Hindlimb muscle (tissue), 1 donor: ENCODE results near the gene STPG1. TPM values are rescaled to one million over a fixed set of nuclear protein-coding genes. Genes with fewer than 3 reads are reported as not detected.
"Not testable (repeated sequence)": the region's sequence is repeated elsewhere in the genome, so short reads cannot be mapped to it uniquely, and the experiment has no call there.

ENCODE experiments used
- DNase-seq: peaks from one replicate; pipeline ENCODE4 v3.0.0-alpha.2; 2013
- polyA plus RNA-seq: library from polyadenylated mRNA; unstranded; fragments of 120-200 nt; gene quantifications from one replicate; pipeline ENCODE4 v1.2.1, GENCODE V29; 2013; ENCODE audit not compliant: insufficient read length

The STPG1 gene
- 2.0 TPM for polyA plus RNA-seq

DNA sequence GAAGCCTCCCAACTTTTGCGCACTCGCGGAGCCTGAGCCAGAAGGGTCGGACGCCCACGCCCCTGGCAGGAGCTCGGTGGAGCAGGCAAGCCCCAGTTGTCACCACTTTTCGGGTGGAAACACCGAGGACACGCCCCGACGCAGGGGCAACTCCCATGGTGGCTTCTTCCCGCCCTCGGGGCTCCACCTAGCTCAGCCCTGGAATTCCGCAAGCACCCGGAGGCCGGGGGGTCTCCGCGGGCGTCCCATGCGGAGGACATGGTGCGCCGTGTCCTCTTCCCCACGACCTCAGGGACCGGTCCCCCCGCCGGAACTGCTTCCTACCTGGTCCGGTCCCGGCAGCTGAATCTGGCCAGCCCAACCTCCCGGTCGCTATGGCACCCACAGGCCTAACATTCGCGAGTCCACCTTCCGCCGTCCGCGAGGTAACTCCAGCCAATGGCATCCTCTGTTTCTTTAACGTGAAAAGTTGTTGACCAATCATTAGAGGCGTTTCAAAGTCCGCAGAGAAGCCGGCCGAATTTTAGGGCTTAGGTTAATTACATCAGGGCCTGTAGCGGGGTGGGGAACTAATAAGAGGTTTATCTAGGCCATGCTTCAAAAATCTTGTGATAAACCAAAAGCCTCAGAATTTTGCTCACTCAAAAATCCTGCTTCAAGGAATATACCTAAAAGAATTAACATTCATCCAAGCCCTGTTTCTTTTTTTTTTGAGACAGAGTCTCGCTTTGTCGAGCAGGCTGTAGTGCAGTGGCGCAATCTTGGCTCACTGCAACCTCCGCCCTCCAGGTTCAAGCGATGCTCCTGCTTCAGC is at the start of gene STPG1:
Gene STPG1 (minus strand): TSS at position 433 of the 814 bp plus-strand sequence. CDS start 12,394 bp downstream, outside the sequence.
- DNase-seq, result peak; percentile 69

DNA sequence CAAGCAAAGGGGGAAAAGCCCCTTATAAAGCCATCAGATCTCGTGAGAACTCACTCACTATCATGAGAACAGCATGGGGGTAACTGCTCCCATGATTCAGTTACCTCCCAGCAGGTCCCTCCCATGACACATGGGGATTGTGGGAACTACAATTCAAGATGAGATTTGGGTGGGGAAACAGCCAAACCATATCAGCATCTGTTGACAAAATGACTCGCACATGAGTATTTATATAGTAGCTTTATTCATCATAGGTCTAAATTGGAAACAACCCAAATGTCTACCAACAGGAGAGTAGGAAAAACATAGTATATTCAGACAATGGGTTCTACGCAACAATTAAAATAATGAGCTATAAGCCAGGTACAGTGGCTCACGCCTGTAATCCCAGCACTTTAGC is 48.5 kb upstream of the STPG1 start:
- not testable (repeated sequence) for DNase-seq

DNA sequence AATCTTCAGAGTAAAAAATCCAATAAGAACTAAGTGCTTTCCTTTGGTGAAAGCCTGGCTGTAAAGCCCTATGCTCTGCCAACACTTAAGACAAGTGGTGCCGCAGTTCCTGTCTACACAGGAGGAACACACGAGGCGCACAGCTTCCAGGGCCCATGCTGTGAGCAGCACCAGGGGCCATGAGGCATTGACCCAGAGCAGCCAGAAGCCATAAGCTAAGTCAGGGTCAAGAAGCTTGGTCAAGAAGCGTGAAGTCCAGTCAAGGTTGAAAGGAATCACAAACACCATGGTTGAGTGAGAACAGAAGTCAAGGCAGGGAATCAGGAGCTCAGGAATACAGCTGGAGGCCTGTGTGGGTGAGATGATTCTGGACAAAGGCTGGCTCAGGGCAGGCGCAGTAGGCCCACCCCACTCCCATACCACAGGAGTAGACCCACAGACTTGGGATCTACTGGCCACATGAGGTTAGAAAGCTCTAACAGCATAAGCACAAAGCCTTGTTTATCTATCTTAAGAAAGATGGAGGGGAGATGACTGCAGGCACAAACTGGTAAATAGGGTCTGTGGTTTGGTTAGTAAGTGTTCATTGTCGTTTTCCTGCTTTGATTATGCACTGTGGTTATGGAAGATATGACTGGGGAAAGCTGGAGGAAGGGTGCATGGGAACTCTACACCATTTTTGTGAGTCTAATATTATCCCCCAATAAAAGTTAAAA is 46.1 kb upstream of the STPG1 start:
- DNase-seq, result no peak

GRCh38 chr1:24457866-24458265 is 44.3 kb upstream of the STPG1 start:
- DNase-seq, result no peak

DNA sequence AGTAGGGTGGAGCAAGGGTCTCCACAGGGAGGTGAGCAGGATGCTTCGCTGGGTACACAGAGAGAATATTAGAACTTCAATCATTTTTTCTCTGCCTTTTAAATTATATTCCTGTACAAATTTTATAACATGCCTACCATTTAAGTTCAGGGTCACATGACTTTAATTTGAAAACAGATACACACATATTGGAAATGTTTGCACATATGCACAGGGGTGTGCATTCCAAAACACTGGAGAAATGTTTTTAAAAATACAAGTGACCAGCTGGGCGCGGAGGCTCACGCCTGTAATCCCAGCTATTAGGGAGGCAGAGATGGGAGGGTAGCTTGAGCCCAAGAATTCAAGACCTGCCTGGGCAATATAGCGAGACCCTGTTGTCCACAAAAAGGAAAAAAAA is 41.7 kb upstream of the STPG1 start:
- DNase-seq, result no peak

GRCh38 chr1:24454673-24455072 is 41.1 kb upstream of the STPG1 start:
- no peak for DNase-seq

- DNase-seq, result no peak
Observed at GRCh38 chr1:24452922-24453485, 39.4 kb upstream of the STPG1 start.

GRCh38 chr1:24451746-24452145 is 38.2 kb upstream of the STPG1 start:
- DNase-seq, result no peak

GRCh38 chr1:24450857-24451397 is 37.3 kb upstream of the STPG1 start:
- DNase-seq, result no peak

GRCh38 chr1:24450316-24450715 is 36.7 kb upstream of the STPG1 start:
- DNase-seq, result no peak

GRCh38 chr1:24446446-24446845 is 32.9 kb upstream of the STPG1 start:
- not testable (repeated sequence) for DNase-seq

GRCh38 chr1:24443241-24443656 is 29.7 kb upstream of the STPG1 start:
- peak; percentile 32 for DNase-seq

DNA sequence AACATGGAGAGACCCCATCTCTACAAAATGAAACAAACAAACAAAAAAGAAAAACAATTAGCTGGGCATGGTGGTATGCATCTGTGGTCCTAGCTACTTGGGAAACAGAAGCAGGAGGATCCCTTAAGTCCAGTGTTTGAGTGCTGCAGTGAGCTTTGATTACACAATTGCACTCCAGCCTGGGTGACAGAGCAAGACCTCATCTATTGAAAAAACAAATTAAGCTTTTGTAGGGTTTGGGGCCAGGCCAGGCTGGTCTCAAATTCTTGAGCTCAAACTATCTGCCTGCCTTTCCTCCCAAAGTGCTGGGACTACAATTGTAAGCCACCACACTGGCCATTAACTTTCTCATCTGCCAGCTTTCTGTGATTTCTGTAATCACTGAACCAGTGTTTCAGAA is 29.2 kb upstream of the STPG1 start:
- no peak for DNase-seq

- DNase-seq, result no peak
Observed at GRCh38 chr1:24441996-24442668, 28.6 kb upstream of the STPG1 start.

DNA sequence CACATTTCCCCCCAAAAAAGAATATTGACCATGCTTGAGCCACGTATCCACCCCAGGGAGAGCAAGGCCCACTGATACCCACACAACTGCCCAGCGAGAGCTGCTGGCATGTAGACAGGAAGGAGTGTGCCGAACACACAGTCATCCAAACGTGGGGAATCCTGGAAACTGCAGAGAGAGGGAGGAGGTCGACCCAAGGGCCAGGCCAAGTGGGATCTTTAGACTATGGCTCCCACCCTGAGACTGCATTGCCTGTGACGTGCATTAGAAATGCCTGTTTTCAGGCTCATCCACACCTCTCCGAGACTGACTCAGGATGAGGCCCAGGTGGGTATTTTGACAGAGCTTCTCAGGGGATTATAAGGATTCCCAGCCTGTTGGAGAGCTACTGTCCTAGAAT is 27.9 kb upstream of the STPG1 start:
- no peak for DNase-seq

DNA sequence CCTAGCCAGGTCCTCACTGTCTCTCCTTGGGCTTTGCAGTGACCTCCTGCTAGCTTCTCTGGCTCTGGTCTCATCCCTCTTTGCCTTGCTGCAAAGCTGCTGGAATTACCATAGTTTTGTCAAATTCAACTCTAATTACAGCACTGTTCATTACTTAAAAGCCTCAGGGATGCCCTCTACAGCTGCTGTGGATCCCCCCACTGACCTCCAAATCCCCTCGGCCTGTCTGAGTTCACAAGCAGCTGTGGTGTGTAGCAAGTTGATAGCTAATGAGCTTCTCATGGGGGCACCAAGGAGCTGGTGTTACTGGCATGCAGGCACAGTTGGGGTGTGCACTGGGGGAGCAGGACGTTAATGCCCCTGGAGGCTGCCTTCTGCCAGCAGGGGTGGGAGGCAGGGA is 26.9 kb upstream of the STPG1 start:
- no peak for DNase-seq

DNA sequence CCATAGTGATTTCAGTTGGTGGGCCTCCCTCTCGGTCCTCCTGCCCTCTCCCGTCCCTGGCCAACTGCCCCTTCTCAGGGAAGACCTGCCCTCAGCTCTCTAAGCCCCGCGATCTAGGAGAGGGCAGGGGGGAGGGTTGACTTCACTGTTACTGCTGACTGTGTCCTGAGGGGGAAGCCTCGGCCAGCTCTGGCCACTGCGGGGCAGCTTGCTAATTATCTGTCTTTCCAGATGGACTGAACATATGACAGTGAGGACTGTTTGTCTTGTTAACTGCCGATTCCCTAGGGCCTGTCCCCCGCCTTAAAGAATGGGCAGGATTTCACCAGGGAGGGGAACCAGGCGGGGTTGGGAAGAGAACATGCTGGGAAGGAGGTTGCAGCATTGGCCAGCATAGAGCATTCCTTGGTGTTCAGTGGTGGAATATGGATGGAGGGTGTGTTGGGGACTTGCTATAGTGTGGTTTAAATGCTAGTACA is 24.9 kb upstream of the STPG1 start:
- DNase-seq, result no peak

GRCh38 chr1:24437631-24438396 is 24.2 kb upstream of the STPG1 start:
- no peak for DNase-seq

DNA sequence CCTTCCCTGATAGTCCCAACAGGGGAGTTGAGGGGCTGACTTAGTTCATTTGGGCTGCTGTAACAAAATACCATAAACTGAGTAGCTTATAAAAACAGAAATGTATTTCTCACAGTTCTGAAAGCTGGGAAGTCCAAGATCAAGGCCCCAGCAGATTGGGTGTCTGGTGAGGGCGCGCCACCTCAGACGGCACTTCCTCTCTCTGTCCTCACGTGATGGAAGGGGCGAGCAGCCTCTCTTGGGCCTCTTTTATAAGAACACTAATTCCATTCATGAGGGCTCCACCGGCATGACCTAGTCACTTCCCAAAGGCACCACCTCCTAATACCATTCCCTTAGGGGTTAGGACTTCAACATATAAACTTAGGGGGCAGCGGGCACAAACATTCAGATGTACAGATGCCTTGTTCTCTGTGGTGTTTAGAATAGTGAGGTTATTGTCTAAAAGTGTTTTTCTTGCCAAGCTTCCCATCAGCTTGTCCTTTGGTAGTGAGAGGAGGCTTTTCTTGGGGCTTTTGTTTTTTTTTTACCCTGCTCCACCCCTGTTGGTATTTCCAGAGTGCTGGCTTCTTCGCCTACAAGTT is 22.3 kb upstream of the STPG1 start:
- DNase-seq, result no peak

DNA sequence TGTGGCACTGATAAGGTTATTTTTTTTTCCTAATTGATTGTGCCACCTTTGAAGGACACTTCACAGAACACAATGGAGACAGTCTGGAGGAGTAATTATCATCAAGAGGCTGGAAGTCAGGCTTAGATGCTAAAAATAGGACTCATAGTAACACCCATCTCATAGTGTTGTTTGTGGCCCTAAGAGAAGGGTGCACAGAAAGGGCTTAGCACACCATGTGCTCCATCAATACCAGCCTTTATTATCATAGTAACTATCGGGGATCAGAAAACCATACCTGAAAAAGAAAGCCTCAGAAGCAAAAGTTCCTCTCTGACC is 13.9 kb upstream of the STPG1 start:
- no peak for DNase-seq

GRCh38 chr1:24426744-24427544 is 13.4 kb upstream of the STPG1 start:
- DNase-seq, result no peak
